Measurements from ENCODE around the gene CNGA1. TPM values are rescaled to one million over a fixed set of nuclear protein-coding genes. Genes with fewer than 3 reads are reported as not detected.

The CNGA1 gene
- total RNA-seq, 3 donors from 2014 or later, result 1.9 to 5.1 (median 2.3) TPM

DNA sequence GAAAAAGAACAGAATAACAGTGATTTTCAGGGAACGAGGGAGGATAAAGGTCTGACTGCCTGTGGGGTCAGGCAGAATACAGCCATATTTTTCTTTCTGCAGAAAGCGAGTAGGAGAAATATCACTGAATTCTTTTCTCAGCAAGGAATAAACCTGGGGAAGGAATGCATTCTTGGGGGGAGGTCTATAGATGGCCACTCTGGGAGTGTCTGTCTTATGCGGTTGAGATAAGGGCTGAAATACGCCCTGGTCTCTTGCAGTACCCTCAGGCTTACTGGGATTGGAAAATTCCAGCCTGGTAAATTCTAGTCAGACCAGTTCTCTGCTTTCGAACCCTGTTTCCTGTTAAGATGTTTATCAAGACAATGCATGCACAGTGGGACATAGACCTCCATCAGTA is 26.3 kb downstream of the CNGA1 start:
- DNase-seq (ENCODE audit: low spot score in 2 of 2), result no peak
- intact Hi-C loops (cut with DNase I; ENCODE audit: low total_unique reads), result no loop called here
- TF ChIP-seq POLR2AphosphoS5 (IDR thresholded peaks at IDR 0.05) (no peak), POLR2A (IDR thresholded peaks at IDR 0.05) (no peak), CTCF (IDR thresholded peaks at IDR 0.05) (no peak)

GRCh38 chr4:47974566-47974965 is 41.9 kb downstream of the CNGA1 start:
- Histone ChIP-seq H3K4me3 (no peak overlapping the region), H3K27me3 (no peaks in the 10 kb centered on the region), H3K4me1 (no peaks in the 10 kb centered on the region), H3K27ac (no peak overlapping the region), H3K9me3 (no peaks in the 10 kb centered on the region), H3K36me3 (no peaks in the 10 kb centered on the region)
- intact Hi-C loops (cut with DNase I; ENCODE audit: low total_unique reads), result loop anchor here (5.0 kb wide), 1 partner anchor 523 kb away; no protein-coding TSS in a partner anchor
- TF ChIP-seq CTCF (IDR thresholded peaks at IDR 0.05) (no peak), POLR2A (IDR thresholded peaks at IDR 0.05) (no peak), POLR2AphosphoS5 (IDR thresholded peaks at IDR 0.05) (no peak)
- no peak for DNase-seq (ENCODE audit: low spot score in 2 of 2)

More for the DNA sequence above, 26.3 kb downstream of the CNGA1 start:
- Histone ChIP-seq H3K4me3 (no peak overlapping the region), H3K36me3 (no peaks in the 10 kb centered on the region), H3K27ac (no peak overlapping the region), H3K4me1 (no peaks in the 10 kb centered on the region), H3K9me3 (peaks cover 11 to 35% of the 10 kb centered on the region in 2 donors), H3K27me3 (no peaks in the 10 kb centered on the region)

DNA sequence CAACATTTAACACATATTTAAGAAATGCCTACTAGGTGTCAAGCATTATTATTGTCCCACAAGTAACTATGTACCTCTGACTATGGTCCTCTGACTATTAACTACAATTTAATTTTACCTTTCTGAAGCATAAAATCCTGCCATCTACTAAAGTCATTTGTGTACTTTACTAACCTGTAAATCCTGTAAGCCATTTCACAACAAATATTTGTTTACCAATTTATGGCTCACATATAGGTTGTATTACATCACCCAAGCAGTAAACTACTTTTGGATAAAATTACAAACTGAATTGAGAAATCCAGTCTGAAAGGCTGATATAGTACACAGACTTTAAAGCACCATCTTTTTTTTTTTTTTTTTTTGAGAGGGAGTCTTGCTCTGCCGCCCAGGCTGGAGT is 43.8 kb downstream of the CNGA1 start:
- TF ChIP-seq POLR2AphosphoS5 (IDR thresholded peaks at IDR 0.05), result no peak
- TF ChIP-seq POLR2A (IDR thresholded peaks at IDR 0.05), result no peak
- no peak for TF ChIP-seq CTCF (IDR thresholded peaks at IDR 0.05)
- no peaks in the 10 kb centered on the region for H3K27me3 ChIP-seq
- H3K27ac ChIP-seq, result no peak overlapping the region
- no peaks in the 10 kb centered on the region for H3K9me3 ChIP-seq
- no peak for DNase-seq (ENCODE audit: low spot score in 2 of 2)
- no peaks in the 10 kb centered on the region for H3K4me1 ChIP-seq
- intact Hi-C loops (cut with DNase I; ENCODE audit: low total_unique reads), result loop anchor here (5.0 kb wide), 1 partner anchor 525 kb away; no protein-coding TSS in a partner anchor
- H3K36me3 ChIP-seq, result no peaks in the 10 kb centered on the region
- H3K4me3 ChIP-seq, result no peak overlapping the region

- H3K27ac ChIP-seq, result no peak overlapping the region
- H3K4me1 ChIP-seq, result no peaks in the 10 kb centered on the region
- intact Hi-C loops (cut with DNase I; ENCODE audit: low total_unique reads), result loop anchor here (5.0 kb wide), 1 partner anchor 525 kb away; no protein-coding TSS in a partner anchor
- no peaks in the 10 kb centered on the region for H3K36me3 ChIP-seq
- no peak for DNase-seq (ENCODE audit: low spot score in 2 of 2)
- TF ChIP-seq POLR2A (IDR thresholded peaks at IDR 0.05) (no peak), CTCF (IDR thresholded peaks at IDR 0.05) (no peak), POLR2AphosphoS5 (IDR thresholded peaks at IDR 0.05) (no peak)
- no peaks in the 10 kb centered on the region for H3K27me3 ChIP-seq
- no peak overlapping the region for H3K4me3 ChIP-seq
- H3K9me3 ChIP-seq, result no peaks in the 10 kb centered on the region
Observed at GRCh38 chr4:47972181-47972580, 44.3 kb downstream of the CNGA1 start.

DNA sequence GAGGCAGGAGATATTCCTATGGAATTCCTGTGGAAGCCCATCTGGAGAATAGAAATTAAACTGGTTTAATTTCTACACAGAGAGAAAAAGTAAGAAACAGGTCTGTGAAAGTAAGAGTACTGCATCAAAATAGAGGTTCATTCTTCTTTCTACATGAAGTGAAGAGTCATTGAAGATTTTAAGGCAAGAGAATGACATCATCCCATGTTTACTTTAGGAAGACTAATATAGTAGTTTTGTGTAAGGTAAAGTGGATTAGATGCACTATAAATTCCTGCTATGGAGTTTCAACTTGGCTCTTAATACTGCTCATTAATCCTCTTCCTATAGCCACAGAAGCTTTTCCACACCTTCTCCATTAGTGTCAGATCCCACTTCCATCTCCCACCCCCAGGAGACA is 47.6 kb downstream of the CNGA1 start:
- Histone ChIP-seq H3K9me3 (no peaks in the 10 kb centered on the region), H3K36me3 (no peaks in the 10 kb centered on the region), H3K4me1 (no peaks in the 10 kb centered on the region), H3K27me3 (no peaks in the 10 kb centered on the region), H3K4me3 (no peak overlapping the region), H3K27ac (no peak overlapping the region)
- no peak for TF ChIP-seq POLR2AphosphoS5 (IDR thresholded peaks at IDR 0.05)
- no peak for TF ChIP-seq CTCF (IDR thresholded peaks at IDR 0.05)
- TF ChIP-seq POLR2A (IDR thresholded peaks at IDR 0.05), result no peak
- intact Hi-C loops (cut with DNase I; ENCODE audit: low total_unique reads), result no loop called here
- no peak for DNase-seq (ENCODE audit: low spot score in 2 of 2)
